GM08714 (cell line): ENCODE results near the gene ITSN1.
"Not testable (repeated sequence)": the region's sequence is repeated elsewhere in the genome, so short reads cannot be mapped to it uniquely, and the experiment has no call there.

Experiments used
- H3K4me3 ChIP-seq: fragments of 200-500 bp; sonication (Bioruptor generic); 2 replicates; pipeline ENCODE4 v1.5.1; 2014; ENCODE audit warnings: mild to moderate bottlenecking, low read length, inconsistent platforms
- ZNF274 ChIP-seq: IDR thresholded peaks from 2 replicates; pipeline ENCODE4 v1.6.1; 2012; ENCODE audit warnings: mild to moderate bottlenecking, low read depth, low read length

Gene ITSN1

GRCh38 chr21:33771976-33772375 is 129.7 kb downstream of the ITSN1 start:
- no peak overlapping the region for H3K4me3 ChIP-seq
- TF ChIP-seq ZNF274: no peak

DNA sequence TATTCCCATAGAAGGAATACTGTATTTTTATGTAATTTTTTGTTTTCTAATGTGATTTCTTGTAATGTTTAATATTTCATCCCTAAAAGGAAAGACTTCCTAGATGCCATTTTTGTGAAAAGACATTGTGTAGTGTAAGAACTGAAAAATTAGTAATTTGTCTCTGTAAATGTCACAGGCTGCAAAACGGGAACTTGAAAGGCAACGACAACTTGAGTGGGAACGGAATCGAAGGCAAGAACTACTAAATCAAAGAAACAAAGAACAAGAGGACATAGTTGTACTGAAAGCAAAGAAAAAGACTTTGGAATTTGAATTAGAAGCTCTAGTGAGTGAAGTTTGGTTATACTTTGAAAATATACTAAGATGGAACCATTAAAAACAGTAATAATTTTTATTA is 132.2 kb downstream of the ITSN1 start:
- TF ChIP-seq ZNF274: no peak

DNA sequence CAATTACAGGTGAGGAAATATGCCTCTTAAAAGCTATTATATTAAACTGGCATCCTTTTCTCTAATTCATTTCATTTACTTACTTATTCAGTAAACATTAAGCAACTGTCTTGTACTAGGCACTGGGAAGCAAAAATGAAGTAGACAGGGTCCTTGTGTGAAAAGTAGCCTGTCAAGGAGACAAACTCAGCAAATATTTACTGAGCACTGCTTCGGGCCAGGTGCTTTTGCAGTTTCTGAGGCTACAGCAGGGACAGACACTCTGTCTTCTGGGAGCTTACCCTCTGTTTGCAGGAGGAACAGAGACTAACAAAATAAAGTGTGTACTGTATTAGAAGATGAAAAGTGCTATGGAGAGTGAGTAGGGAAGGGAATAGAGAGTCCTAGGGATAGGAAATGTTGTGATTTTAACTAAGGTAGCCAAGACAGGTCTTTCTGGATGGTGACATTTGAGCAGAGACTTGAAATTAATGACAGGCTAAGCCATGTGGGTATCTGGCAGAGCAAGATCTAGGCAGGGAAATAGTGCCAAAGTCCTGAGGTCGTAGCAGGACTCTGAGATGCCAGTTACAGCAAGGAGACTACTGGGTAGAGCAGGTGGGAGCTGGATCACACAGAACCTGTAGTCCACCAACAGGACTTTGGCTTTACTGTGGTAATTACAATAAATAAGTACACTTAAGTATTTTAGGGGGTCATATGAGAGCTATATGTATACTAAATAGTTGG is 133.0 kb downstream of the ITSN1 start:
- no peak overlapping the region for H3K4me3 ChIP-seq
- no peak for TF ChIP-seq ZNF274

More for the DNA sequence above, 132.2 kb downstream of the ITSN1 start:
- no peak overlapping the region for H3K4me3 ChIP-seq

- TF ChIP-seq ZNF274: no peak
- no peak overlapping the region for H3K4me3 ChIP-seq
Measured at GRCh38 chr21:33780631-33781030, 138.3 kb downstream of the ITSN1 start.

- no peak overlapping the region for H3K4me3 ChIP-seq
- TF ChIP-seq ZNF274: no peak
Measured at GRCh38 chr21:33781121-33781520, 138.8 kb downstream of the ITSN1 start.

DNA sequence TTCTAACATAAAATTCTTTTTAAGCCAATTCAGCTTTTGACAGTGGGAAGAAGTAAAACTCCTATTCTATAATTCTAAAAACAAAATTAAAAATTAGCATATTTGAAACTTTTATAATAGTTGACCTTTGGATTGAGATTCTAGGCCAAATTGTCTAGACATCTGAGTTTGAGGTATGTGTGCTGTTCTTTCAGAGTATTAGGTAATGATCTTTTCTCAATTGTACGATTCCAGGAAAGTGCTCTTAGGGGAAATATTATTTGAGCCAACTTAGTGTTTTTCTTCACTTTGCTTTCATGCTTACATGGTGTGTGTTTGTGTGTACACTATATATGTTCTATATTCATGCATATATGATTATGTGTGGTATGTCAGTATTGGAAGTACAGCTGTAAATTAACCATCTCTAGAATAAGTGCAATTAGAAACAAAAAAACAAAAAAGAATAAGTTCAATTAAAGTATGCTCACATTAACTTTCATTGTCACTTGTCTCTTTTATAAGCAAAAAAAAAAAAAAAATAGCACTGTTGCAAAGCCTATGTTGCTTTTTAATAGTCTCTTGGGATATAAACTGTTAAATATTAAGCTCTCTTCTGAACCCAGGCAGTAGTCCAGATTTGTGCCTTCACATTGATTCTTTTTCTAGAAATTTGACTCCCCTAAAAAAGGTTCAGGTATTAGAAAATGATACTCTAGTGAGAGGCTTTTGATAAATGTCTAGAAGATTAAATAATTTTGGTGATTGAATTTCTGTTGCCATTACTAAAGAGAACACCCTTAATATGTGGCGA is 141.1 kb downstream of the ITSN1 start:
- TF ChIP-seq ZNF274: no peak
- no peak overlapping the region for H3K4me3 ChIP-seq

- TF ChIP-seq ZNF274: no peak
- H3K4me3 ChIP-seq: no peak overlapping the region
Measured at GRCh38 chr21:33787431-33787830, 145.1 kb downstream of the ITSN1 start.

- H3K4me3 ChIP-seq: not testable (repeated sequence)
Measured at GRCh38 chr21:33788438-33788837, 146.1 kb downstream of the ITSN1 start.

- no peak overlapping the region for H3K4me3 ChIP-seq
- TF ChIP-seq ZNF274: no peak
Measured at GRCh38 chr21:33789697-33790096, 147.4 kb downstream of the ITSN1 start.

- no peak for TF ChIP-seq ZNF274
- H3K4me3 ChIP-seq: no peak overlapping the region
Measured at GRCh38 chr21:33791073-33791472, 148.8 kb downstream of the ITSN1 start.

DNA sequence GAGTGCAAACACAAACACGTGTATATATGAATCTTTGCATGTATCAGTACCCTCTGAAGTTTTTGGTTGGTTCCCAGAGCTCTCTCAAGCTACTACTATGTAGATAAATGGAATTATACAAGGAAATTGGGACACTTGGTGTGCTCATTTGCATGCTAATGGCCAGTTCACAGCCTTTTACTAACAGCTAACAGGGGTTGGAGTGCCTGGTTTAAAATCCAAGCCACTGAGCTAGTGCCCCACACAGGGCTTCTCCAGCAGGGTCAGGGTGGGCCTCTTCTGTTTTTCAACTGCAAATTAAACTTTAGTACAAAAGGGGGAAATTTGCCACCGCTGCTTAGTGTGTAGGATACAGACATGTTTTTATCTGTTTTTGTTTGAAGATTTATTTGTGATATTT is 152.3 kb downstream of the ITSN1 start:
- no peak for TF ChIP-seq ZNF274
- H3K4me3 ChIP-seq: no peak overlapping the region

DNA sequence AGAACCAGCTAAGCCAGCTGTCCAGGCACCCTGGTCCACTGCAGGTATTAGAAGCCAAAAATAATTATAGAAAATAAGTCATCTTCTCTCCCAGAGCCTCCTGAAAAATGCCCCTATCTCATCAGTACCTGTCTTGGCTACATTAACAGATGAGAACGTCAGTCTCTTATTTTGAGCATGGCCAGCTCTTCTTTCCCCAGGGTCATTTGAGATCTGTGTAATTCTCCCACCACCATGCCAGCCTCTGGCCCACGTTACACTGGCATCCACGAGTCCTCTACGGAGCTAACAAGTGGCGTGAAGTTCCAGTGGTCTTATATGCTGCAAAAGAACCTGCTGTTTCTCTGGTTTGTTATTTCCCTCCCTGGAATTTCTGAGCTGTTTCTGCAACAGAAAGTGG is 155.3 kb downstream of the ITSN1 start:
- H3K4me3 ChIP-seq: no peak overlapping the region
- TF ChIP-seq ZNF274: no peak

GRCh38 chr21:33799378-33800090 is 157.2 kb downstream of the ITSN1 start:
- no peak for TF ChIP-seq ZNF274
- no peak overlapping the region for H3K4me3 ChIP-seq

DNA sequence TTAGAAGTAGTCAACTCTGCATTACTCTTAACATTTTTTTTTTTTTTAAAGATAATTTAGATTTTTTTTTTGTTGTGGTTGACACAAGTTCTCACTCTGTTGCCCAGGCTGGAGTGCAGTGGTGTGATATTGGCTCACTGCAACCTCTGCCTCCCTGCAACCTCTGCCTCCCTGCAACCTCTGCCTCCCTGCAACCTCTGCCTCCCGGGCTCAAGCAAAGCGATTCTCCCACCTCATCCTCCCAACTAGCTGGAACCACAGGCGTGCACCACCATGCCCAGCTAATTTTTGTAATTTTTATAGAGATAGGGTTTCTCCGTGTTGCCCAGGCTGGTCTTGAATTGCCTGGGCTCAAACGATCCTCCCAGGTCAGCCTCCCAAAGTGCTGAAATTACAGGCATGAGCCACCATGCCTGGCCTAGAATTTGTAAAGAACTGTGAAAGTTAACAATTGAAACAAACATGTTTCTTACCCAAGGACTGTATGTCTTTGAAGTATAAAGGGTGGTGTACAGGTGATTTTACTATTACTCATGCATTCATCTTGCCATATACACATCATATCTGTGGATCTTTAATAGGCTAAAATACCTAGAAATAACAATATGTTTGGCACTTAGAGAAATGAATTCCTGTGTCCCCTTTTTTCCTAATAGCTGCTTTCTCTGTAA is 158.6 kb downstream of the ITSN1 start:
- TF ChIP-seq ZNF274: no peak
- no peak overlapping the region for H3K4me3 ChIP-seq
